NCI-H446 (cell line): Measurements from ENCODE around the gene RCAN2.

Experiments used
- DNase-seq, 2 experiments: peaks; one replicate each; lab custom pipeline; 2025; lab: John Stamatoyannopoulos, UW

Gene RCAN2

DNA sequence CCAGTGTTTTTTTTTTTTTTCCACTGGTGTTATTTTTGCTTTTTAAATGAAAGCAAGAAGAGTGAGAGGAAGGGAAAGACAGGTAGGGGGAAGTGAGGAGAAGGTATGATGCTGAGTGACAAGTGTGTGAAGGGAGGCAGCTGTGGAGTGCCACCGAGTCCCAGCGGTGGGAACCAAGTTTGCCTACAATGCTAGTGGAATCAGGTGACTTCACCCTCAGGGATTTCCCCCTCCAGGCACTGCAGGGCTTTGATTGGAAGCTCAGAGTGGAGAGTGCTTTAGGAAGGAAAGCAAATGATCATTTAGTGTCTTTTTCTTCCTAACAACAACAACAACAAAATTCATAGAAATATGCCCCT is 200.0 kb downstream of the RCAN2 start:
- DNase-seq = no peak

DNA sequence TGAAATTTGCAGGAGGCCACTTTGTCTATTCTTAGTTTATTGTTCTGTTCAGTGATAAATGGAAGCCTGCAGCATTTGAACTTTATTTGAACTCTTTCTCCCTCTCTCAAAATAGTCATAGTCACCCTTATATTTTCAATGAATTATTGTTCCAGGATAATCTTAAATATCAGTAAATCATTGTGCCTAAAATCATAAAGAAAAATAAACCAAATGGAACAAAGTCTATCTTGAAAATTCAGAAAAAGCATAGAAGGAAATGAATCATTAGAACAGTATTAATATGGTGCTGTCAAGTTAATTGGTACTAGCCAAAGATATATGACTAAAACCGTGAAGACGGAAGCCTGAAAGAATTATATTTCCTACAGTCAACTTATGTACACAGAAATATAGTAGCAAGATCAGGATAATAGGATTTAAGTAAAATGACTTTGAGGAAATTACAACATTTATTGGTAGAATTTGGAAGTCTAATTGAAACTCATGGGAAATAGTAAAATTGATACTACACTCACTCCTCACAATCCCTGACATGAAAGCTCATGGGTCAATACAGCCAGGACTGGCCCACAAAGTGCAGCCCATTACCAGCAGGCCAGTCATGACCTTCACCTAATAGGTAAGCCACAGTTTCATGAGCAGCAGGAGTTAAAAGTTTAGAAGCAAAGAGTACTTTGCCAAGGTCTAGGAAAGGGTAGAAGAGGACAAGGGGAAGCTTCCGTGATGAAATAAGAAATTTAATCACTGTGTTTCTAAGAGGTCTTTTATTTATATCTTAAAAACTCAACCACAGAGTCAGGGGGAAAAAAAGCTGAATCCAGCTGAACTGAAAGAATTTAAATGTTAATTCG is 200.6 kb downstream of the RCAN2 start:
- DNase-seq = no peak

DNA sequence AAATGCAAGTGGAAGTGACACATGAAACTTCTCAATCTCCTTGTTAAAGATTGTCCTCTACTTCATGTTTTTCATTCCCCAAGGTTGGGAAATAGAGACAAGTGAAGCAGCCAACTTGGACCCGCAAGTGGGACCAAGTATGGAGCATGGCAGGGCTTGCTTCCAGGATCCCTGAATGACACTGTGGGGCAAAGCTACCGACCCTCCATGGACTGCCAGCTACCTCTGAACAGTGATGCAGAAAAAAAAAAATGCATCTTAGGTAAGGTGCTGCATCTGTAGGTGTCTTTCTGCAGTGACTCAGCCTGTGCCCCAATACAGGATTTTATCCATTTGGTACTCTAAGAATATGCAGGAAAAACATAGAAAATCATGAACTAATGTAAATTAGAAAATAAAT is 201.4 kb downstream of the RCAN2 start:
- no peak for DNase-seq

DNA sequence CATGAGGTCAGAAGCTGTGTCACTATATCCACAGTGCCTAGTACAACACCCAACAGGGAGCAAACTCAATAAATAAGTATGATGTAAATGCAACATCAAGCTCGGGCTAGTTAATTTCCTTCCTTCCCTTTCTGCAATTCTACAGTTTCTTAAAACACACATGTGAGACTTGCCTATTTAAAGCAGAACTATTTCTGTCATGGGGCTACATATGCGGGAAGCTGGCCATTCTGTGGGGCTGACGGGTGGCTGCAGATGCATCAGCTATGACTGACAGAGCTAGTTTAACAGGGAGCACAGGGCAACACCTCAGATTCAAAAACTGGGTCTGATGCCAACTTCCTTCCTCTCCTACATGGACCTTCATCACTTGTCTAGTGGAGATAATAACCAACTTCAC is 202.4 kb downstream of the RCAN2 start:
- no peak for DNase-seq

DNA sequence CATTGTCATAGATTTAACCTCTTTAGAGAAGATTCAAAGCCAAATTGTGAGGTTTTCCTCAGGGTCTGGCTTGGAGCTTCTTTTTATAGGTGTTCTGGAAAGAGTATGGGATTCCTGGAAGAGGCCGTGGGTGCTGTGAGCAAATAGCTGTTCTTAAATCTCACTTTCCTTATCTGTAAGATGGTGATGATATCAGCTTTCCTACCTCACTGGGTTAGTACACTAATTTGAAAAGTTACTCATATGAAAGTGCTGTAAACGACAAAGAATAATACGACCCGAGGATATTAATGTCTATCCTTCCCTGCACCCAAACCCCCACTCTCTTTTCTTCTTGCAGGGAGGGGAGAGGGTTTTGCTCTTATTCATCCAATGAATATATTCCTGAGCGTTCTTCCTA is 203.6 kb downstream of the RCAN2 start:
- DNase-seq = no peak

DNA sequence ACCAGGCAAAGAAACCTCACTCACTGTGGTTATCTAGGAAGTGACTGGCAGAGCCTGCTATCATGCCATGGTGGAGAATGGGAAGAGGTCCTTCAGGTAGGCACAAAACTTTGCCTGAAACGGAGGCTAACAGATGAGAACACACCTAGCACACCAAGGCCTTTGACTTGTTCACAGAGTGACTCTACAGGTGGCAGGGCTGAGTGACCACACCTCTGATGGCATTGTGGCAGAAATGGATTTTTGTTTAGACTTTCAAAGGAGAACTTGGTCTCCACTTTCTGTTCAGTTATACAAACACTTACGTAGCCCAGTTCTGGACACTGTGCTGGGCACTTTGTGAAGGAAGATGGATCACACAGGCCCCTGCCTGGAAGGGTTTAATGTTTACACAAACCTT is 204.2 kb downstream of the RCAN2 start:
- DNase-seq = no peak

DNA sequence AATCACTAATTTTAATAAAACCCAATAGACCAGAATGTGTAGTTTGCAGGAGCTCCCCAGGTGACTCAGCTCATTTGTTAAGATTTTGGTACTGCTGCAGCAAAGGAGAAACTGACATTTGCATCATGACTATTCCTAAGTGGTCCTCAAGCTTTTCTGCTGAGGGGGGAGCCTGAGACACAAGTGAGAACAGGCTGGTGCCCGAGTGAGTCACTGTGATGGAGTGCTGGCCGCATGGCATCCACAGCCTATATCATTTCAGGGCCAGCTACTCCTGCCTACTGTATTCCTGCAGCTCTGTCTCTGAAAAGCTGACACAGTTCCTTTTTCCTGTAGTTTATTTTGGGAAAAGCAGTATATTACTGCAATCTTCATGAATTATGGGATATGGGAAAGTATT is 206.8 kb downstream of the RCAN2 start:
- DNase-seq = no peak

DNA sequence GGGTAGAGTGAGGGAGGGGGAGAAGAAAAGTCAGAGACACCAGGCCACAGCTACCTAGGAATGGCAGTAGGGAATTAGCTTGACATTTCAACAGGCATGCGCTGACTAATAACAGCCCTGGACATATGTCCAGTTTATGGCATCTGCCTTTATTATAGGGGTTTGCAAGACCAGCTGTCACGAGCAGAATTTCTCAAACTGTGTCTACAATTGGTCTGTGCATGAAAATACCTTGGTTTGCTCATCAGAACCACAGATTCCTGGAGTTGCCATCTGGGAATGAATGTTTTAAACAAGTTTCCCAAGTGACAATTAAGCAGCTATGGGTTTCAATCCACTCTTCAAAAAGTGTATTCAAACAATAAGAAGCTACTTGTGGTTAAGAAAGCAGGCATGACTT is 210.1 kb downstream of the RCAN2 start:
- no peak for DNase-seq

DNA sequence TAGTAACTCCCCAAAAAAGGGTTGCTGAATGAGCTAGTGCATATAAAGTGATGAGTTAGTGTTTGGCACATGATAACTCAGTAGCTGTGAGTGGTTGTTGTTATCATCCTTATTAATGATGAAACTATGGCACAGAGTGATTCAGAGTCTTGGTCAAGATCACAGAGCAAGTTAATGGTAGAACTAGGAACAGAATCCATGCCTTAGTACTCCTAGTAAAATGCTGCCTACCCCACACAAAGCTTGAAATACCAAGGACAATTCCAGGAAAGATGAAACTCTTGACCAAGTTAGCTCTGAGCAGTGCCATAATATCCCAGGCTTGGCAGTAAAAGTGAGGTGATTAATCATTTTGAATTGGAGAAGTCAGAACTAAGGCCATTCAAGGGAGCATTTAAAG is 211.4 kb downstream of the RCAN2 start:
- no peak for DNase-seq

DNA sequence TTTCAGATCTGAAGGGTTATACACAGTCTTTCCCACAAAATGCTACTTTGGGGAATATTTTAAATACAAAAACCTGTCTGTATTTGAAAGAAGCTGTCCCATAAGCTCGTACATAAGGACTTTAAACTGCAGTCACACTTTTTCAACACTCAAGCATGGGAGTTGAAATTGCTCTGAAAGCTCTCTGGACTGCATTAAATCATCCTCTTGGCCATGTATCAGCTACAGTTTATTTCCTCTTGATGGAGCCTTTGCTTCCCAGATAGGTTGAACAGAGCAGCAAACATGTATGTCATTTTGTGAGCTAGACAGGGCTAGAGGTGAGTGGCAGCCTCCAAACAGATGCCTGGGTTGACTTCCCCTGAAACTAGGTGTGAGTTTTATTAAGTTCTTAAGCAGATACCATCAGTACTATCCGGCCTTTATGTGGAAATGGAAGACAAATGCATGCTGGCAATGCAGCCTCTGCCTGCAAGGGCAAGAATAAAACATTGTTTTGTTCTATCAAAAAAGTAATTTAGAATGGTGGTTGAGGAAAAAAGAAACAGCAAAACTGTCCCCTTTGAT is 214.6 kb downstream of the RCAN2 start:
- DNase-seq = no peak

DNA sequence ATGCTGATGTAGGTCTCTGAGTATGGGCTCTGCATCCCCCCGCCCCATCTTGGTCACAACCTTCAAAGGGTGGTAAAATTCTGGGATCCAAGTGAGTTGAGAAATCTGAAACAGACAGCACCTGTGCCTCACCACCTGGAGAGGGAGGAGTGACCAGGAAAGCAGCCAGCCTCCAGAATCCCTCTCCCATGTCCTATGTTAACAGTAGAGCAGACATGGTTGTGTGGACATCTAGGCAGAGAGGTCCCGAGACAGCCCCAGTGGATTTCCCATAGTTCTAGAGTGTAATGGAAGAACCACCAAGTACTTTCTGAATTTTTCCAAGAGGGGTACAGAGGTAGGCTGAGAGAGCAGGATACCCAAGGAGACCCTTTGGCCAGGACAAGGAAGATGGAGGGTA is 216.7 kb downstream of the RCAN2 start:
- DNase-seq = no peak

DNA sequence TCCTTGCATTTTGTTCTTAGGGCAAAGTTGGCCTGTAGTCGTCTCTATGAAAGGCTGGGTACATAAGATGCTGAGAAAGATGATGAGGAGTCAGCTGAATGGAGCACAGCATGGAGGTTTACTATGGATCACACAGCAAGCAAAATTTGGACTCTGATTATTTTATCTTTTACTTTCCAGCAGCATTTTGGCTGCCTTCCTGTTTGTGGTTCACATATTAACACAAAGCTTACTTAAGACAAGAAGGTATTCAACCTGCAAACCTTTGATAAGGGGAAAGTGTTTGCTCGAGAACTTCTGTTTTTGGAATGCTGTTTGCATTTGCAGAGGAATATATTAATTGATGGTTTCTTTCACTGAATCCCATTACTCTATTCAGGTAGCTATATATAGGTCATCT is 217.3 kb downstream of the RCAN2 start:
- no peak for DNase-seq

DNA sequence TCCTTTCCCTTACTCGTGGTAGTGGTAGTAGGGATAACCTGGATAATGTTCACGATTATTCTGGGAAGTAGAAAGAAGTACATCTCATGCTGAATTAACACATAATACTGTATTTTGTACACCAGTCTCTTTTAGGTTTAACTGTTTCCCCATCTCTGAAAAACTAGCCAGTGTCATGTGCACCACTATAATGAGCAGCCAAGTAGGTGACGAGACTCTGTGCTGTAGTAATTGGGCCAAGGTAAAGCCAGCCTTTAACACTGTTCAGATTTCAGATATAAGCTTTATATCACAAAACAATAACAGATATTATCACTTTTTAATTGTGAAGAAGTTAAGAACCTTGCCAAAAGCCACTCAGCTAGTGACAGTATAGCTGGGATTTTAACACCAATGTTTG is 219.5 kb downstream of the RCAN2 start:
- DNase-seq = no peak

DNA sequence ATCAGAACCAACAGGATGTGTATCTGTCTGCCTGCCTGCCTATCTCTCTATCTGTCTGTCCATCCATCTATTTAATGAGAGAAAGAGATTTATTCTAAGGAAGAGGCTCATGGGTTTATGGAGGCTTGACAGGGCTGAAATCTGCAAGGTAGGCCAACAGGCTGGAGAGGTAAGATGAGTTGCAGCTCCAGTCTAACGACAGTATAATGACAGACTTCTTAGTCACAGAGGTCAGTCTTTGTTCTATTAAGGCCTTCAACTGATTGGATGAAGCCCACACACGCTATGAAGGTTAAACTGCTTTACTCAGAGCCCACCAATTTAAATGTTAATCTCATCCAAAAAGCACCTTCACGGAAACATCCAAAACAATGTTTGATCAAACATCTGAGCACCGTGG is 220.1 kb downstream of the RCAN2 start:
- no peak for DNase-seq

DNA sequence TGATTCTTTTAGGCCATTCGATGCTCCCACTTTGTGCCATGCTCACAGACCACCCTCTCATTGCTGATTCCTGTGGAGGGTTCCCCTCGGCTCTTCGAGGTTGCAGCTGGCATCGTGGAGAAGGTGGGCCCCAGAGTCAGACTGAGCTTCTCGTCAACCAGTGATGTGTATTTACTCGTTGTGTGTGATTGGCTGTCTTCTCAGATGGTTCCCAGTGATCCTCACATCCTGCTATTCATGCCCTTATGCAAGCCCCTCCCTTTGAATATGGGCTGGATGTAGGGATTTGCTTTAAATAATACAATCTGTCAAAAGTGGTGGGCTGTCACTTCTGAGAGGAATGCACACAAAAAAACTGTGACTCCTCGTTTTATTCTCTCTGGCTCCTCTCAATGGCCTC is 220.9 kb downstream of the RCAN2 start:
- no peak for DNase-seq

DNA sequence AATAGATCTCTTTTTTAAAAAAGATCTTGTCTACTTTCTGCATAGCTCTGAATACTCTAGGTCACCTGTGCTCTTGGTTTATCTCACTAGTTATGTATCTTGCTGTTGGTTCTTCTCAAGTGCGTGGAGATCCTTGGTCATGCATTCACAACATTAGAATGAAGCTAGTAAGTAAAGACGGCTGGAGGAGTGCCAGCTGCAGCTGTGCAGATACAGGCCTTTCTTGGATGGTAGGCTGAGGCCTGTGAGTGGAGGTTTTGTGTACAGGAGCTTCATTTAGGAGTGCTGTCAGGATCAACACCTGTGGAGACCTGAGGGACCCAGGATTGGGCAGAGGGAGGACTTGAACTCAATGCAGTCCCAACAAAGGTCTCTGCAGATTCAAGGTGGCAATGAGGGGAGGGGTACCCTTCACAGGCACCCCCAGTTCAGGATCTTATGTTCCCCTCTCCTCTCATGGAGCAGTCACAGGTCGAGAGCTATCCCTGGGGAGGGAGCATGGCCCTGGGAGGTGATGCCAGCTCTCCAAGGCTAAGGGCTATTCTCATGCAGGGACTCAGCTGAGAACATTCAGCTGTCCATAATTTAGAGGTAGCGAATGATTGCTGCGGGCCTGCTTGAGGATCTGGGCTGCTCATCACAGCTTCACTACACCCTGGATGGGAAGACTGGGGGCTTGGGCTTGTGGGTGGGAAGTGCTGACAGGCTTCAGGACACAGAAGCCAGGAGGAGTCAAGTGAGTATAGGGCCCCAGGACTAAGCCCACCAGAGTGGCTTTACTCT is 221.6 kb downstream of the RCAN2 start:
- no peak for DNase-seq

DNA sequence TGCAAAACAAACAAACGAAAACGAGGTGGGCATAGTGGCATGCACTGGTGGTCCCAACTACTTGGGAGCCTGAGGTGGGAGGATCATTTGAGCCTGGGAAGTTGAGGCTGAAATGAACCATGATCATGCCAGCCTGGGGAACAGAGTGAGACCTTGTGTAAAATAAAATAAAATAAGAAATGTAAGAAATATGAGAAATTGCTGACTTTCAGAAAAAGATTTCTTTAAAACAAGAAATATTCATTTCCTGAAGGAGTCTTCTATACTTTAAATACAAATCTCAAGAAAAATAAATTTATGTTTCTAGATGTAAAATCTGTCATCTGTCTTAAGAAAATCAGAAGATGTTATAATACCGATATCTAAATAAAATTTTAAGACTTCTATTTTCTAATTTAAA is 223.7 kb downstream of the RCAN2 start:
- no peak for DNase-seq

DNA sequence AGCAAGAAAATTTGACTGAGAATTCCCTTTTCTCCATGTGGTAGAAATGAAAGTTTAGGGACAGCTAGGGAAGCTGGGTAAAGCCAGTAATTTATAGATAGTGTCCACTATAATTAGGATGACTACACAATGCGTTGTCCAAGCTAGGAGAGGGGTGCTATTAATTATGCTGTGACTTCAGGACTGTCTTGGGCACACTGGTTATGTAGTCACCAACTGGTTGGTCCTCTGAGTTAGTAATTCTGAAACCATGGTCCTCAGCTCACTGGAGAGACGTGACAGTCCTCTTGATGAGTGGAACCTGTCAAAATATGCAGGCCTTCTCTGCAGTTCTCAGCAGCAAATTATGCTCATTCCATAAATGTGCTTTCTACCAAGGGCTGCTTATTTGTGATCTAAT is 225.9 kb downstream of the RCAN2 start:
- no peak for DNase-seq

DNA sequence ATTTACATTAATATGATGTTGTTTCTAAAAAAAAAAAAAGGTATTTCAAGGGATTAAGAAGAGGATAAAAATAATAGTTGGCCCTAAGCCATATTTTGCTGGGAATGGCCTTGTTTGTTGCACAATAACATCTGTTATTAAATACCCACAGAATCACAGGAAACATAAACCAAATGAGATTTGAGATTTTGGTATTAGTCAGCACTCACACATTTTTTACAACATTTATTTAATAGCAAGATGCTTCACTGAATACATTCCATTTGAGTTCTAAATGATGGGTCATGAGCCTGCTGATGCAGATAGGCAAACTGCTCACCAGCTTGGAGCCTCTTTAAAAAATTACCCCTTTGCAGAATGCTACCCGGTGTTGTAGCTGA is 227.6 kb downstream of the RCAN2 start:
- no peak for DNase-seq

DNA sequence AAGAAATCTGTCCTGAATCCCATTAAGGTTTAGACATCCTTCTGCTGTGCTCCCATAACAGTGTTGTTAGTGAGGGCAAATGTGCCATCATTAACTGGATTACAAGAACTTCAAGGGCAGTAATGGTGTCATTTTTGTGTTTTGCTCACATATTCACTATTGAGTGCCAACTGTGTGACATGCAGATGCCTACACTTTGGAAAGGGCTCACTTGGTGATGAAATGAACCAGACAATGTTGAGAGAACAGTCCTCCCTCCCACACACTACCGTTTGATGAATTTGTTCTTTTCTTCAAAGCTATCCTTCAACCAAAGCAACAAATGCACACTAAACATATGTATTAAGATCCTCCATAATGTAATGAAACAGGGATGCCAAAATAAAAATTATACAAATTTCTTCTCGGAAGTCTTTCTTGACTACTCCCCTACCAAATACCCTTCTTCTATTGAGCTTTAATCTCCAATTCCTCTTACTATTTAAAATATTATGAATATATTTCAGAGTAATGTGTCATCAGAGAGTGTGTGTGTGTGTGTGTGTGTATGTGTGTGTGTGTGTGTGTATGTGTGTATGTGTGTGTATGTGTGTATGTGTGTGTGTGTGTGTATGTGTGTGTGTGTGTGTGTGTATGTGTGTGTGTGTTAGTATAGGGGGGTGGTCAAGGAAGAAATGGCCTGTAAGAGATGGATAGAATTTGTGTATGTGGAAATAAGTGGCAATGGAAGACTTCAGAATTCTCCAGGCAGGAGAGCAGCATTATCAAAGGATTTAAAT is 228.1 kb downstream of the RCAN2 start:
- DNase-seq = no peak

DNA sequence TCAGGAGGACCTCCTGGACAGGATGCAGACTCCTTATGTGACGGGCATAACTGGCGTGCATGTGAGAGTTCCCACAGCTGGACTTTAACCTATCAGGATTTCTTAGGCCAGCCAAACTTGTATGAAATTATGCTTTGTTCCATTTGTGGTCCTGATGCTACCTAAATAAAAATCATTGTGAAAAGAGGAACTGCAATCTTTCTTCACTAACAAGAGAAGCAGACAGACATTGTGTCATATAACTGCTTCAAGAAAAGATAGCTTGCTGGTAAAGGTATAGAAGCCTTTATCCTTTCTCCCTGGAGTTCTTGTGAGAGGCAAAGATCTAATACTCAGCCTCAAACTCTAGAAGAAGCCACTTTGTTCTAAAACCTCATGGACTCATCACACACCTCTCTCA is 233.0 kb downstream of the RCAN2 start:
- no peak for DNase-seq

DNA sequence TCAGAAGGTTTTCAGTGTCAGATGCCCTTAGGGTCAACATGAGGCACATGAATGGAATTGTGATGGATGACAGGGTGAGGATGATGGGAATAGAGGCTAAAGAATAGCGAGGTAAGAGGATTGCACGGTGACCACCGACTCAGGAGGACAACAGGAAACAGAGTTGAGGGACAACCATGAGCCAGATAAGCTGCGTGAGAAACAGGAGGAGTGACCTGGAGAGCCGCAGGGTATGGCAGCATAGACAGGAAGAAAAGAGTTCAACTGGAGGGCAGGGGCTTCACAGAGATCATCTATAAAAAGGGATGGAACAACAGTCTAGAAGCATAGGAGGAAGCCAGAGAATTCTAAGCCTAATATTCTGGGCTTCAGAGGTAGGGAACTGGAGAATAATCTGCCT is 235.7 kb downstream of the RCAN2 start:
- DNase-seq = no peak

DNA sequence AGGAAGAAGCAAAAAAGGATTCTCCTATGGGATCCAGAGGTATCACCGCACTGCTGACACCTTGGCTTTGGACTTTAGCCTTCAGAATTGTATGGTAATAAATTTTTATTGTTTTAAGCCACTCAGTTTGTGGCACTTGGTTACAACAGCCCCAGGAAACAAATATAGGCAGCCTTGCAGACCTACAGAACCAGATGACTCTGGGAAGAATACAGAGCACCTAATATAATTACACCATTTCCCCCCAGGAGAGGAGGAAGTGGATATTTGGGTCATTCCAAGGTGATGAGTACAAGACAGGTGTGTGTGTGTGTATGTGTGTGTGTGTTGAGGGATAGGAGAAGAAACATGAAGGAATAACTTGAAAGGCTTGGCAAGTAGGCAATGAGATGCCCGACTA is 236.3 kb downstream of the RCAN2 start:
- no peak for DNase-seq
